Chondrocyte (in vitro differentiated cells): ENCODE results near the gene OR14I1. TPM values are rescaled to one million over a fixed set of nuclear protein-coding genes. Genes with fewer than 3 reads are reported as not detected.
"Not testable (repeated sequence)": the region's sequence is repeated elsewhere in the genome, so short reads cannot be mapped to it uniquely, and the experiment has no call there.

ENCODE experiments used
- DNase-seq: peaks from one replicate; pipeline ENCODE4 v3.0.0; 2021; ENCODE audit warnings: mixed read lengths, low spot score
- H3K27ac Mint-ChIP-seq: one replicate; pipeline ENCODE4 v1.8.0; 2021; ENCODE audit warnings: mild to moderate bottlenecking, moderate library complexity, mixed read lengths; ENCODE audit not compliant: unreplicated experiment
- H3K27me3 Mint-ChIP-seq: 2 replicates; pipeline ENCODE4 v1.8.0; 2021; ENCODE audit warnings: low read depth, mixed read lengths
- H3K36me3 Mint-ChIP-seq: 2 replicates; pipeline ENCODE4 v1.8.0; 2021; ENCODE audit warnings: low read depth, mixed read lengths
- H3K4me1 Mint-ChIP-seq: 2 replicates; pipeline ENCODE4 v1.8.0; 2021; ENCODE audit warnings: low read depth, mild to moderate bottlenecking, mixed read lengths
- H3K4me3 Mint-ChIP-seq: one replicate; pipeline ENCODE4 v1.8.0; 2021; ENCODE audit warnings: mild to moderate bottlenecking, moderate library complexity, mixed read lengths; ENCODE audit not compliant: unreplicated experiment
- H3K9me3 Mint-ChIP-seq: 2 replicates; pipeline ENCODE4 v1.8.0; 2021; ENCODE audit warnings: low read depth, mixed read lengths
- total RNA-seq: library from RNA; stranded (reverse); gene quantifications from 3 replicates; pipeline ENCODE4 v1.2.1, GENCODE V29; 2021

The OR14I1 gene
- total RNA-seq, 1 donor from 2014 or later, result not detected

- not testable (repeated sequence) for H3K27me3 Mint-ChIP-seq, DNase-seq, H3K4me1 Mint-ChIP-seq, H3K36me3 Mint-ChIP-seq, H3K27ac Mint-ChIP-seq, H3K9me3 Mint-ChIP-seq, H3K4me3 Mint-ChIP-seq
Measured at GRCh38 chr1:248655354-248655753, 47.2 kb downstream of the OR14I1 start, which contains the start of gene OR2T27. TSS of gene OR2T27 (minus strand) at chr1:248655528. CDS start at chr1:248650884, 4,644 bp downstream.

Other genes starting within 250 kb of the OR14I1 start
- not detected in 3 replicates for gene OR2T3, start 229.4 kb downstream of the OR14I1 start, total RNA-seq
- not detected in 3 replicates for gene OR2T5, start 214.2 kb downstream of the OR14I1 start, total RNA-seq
- gene OR2G6, start 194.7 kb downstream of the OR14I1 start, total RNA-seq, result not detected in 3 replicates
- not detected in 3 replicates for gene OR2T29, start 140.0 kb downstream of the OR14I1 start, total RNA-seq
- gene OR2T34, start 128.0 kb downstream of the OR14I1 start, total RNA-seq, result not detected in 3 replicates
- gene OR2T10, start 105.1 kb downstream of the OR14I1 start, total RNA-seq, result not detected in 3 replicates
- not detected in 3 replicates for gene OR2T11, start 67.7 kb downstream of the OR14I1 start, total RNA-seq
- gene OR2T35, start 57.5 kb downstream of the OR14I1 start, total RNA-seq, result not detected in 3 replicates
- not detected in 3 replicates for gene OR2T27, start 47.2 kb downstream of the OR14I1 start, total RNA-seq
- not detected in 3 replicates for gene LYPD8, start 53.0 kb upstream of the OR14I1 start, total RNA-seq
- 30.1 to 33.9 TPM (median 30.8 TPM) in 3 replicates for gene SH3BP5L, start 123.1 kb upstream of the OR14I1 start, total RNA-seq
- 17.1 to 20.2 TPM (median 19.8 TPM) in 3 replicates for gene ZNF672, start 135.5 kb upstream of the OR14I1 start, total RNA-seq
- 20.7 to 36.4 TPM (median 21.6 TPM) in 3 replicates for gene ZNF692, start 156.3 kb upstream of the OR14I1 start, total RNA-seq
- gene PGBD2, start 203.5 kb upstream of the OR14I1 start, total RNA-seq, result 5.2 to 6.0 TPM (median 5.8 TPM) in 3 replicates